SK-N-SH (cell line): ENCODE results near the gene VMP1.

Experiments
- CTCF ChIP-seq: fragments of 200-600 bp; sonication (generic); IDR thresholded peaks from 2 replicates; pipeline ENCODE4 v1.6.1; 2017; ENCODE audit warnings: antibody characterized with exemption, mild to moderate bottlenecking, moderate library complexity
- EP300 ChIP-seq, 2 experiments: IDR thresholded peaks; 2 replicates each; pipeline versions ENCODE4 v1.4.0 to v1.6.1; 2012; ENCODE audit warnings: borderline replicate concordance in 1 of 2, low read depth in 1 of 2, low read length in 1 of 2
- IRF3 ChIP-seq: fragments of 150-350 bp; IDR thresholded peaks from 2 replicates; pipeline ENCODE4 v1.6.1; 2016; ENCODE audit warnings: mild to moderate bottlenecking, low read depth, low read length
- NFIC ChIP-seq: IDR thresholded peaks from 2 replicates; pipeline ENCODE4 v1.4.0; 2012; ENCODE audit warnings: borderline replicate concordance
- TAF1 ChIP-seq: IDR thresholded peaks from 2 replicates; pipeline ENCODE4 v1.6.1; 2012; ENCODE audit warnings: low read depth, mild to moderate bottlenecking, low read length, moderate library complexity, borderline replicate concordance
- ZBTB33 ChIP-seq: IDR thresholded peaks from 2 replicates; pipeline ENCODE4 v1.4.0; 2012; ENCODE audit warnings: low read depth, borderline replicate concordance

- TF ChIP-seq EP300 (IDR thresholded peaks at IDR 0.05; ENCODE audit: borderline replicate concordance in 1 of 2, low read depth in 1 of 2, low read length in 1 of 2), result peak in 1 of 2 experiments; percentile 21; a peak in 1 of 4 replicates
- TF ChIP-seq IRF3, result no peak
- no peak for TF ChIP-seq ZBTB33
- TF ChIP-seq NFIC, result no peak; the same call in 1 of the 2 replicates
- TF ChIP-seq CTCF, result no peak
- peak; percentile 33 for TF ChIP-seq TAF1
Measured at GRCh38 chr17:59840329-59841090, 133.1 kb downstream of the VMP1 start.
